ENCODE results near the gene CLEC2A.

CLEC2A gene

DNA sequence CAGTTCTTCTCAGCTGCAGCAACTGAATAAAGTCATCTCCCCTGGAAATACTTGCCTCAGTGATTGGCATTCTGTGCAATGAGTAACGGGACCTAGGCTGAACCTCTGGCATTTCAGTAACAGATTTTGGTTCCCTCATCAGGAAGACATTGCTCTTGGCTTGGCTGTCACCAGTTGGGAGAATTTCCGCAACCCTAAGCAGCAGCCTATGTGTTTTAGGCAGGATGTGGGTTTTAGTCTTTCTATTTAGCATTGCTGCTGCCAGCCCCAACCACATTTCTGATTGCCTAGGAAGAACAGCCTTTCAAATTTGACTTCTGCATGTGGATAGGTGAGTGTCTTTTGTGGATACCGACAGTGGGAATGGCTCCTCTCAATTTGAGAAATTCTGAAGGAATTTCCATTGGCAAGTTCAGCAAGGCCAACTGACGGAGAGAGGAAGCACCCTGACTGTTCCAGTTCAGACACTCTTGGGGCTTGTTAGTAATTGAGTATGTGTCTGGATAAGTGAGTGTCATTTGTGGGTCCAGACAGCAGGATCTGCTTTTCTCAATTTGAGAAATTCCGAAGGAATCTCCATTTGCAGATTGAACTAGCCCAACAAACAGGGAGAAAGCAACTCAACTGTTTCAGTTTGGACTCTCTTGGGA, 19.0 kb upstream of the CLEC2A start:
- H3K4me3 ChIP-seq (ENCODE audit: low read depth, low read length): no peak overlapping the region
- no peaks in the 10 kb centered on the region for H3K36me3 ChIP-seq
- no peak for DNase-seq
- H3K4me1 ChIP-seq: no peaks in the 10 kb centered on the region
- no peaks in the 10 kb centered on the region for H3K9me3 ChIP-seq
- H3K27me3 ChIP-seq: no peaks in the 10 kb centered on the region
- TF ChIP-seq, protein P1, sequence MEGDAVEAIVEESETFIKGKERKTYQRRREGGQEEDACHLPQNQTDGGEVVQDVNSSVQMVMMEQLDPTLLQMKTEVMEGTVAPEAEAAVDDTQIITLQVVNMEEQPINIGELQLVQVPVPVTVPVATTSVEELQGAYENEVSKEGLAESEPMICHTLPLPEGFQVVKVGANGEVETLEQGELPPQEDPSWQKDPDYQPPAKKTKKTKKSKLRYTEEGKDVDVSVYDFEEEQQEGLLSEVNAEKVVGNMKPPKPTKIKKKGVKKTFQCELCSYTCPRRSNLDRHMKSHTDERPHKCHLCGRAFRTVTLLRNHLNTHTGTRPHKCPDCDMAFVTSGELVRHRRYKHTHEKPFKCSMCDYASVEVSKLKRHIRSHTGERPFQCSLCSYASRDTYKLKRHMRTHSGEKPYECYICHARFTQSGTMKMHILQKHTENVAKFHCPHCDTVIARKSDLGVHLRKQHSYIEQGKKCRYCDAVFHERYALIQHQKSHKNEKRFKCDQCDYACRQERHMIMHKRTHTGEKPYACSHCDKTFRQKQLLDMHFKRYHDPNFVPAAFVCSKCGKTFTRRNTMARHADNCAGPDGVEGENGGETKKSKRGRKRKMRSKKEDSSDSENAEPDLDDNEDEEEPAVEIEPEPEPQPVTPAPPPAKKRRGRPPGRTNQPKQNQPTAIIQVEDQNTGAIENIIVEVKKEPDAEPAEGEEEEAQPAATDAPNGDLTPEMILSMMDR (IDR thresholded peaks at IDR 0.05; ENCODE audit: low read depth, low read length): no peak

DNA sequence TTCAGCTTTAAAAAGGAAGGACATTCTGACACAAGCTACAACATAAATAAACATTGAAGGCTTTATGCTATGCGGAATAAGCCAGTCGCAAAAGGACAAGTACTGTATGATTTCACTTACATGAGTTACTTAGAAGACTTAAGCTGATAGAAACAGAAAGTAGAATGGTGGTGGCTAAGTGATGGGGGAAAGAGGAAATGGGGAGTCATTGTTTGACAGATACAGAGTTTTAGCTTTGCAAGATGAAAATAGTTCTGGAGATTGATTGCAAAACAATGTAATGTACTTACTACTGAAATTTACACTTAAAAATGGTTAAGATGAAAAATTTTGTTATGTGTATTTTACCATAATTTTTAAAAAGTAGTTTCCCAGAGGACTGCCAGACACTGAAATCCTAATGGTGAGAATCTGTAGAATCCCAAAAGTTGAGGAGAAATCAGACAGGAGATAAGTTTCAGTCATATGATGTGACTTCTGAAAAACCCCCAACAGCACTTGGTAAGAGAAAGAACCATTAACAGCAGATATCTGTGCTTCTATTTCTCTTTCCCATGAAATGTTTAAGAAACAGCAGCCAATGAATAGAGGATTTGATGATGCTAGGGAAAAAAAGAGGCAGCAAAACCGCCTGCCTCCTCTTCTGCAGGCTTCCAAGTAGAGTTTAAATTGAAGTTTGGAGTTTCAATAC, 16.6 kb upstream of the CLEC2A start:
- Histone ChIP-seq H3K9me3 (no peaks in the 10 kb centered on the region), H3K27me3 (no peaks in the 10 kb centered on the region; the same call in 1 of the 2 replicates), H3K4me3 (ENCODE audit: low read depth, low read length) (no peak overlapping the region), H3K36me3 (no peaks in the 10 kb centered on the region), H3K4me1 (no peaks in the 10 kb centered on the region)
- TF ChIP-seq, protein P1 (IDR thresholded peaks at IDR 0.05; ENCODE audit: low read depth, low read length): no peak
- no peak for DNase-seq

DNA sequence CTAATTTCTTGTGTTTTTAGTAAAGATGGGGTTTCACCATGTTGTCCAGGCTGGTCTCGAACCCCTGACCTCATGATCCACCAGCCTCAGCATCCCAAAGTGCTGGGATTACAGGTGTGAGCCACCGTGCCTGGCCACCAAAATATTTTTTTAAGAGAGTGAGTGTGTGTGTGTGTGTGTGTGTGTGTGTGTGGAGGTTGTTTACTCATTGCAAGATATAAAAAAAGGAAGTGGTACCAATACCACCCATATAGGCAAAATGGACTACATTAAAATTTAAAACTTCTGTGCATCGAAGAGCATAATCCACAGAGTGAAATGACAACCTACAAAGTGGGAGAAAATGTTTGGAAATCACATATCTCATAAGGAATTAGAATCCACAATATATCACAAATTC, 15.5 kb upstream of the CLEC2A start:
- TF ChIP-seq, protein P1 (IDR thresholded peaks at IDR 0.05; ENCODE audit: low read depth, low read length): no peak

DNA sequence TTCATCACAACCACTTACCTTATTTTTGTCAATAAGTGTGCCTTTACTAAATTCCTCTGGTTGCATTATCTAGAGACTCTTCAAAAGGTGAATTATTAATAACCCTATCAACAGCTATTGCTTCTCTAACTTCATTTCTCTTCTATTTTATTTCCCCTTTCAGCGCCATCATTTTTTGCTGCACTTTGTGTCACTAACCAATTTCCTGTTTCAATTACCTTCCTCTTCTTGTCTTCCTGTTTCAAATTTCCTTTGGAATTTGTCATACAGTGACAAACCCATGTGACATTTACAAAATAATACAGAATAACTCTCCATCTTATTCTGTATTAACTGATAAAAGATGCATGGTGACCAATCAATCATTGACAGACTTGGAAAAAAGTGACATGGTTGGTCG, 12.2 kb upstream of the CLEC2A start:
- Histone ChIP-seq H3K27me3 (peaks cover 9% of the 10 kb centered on the region), H3K4me1 (no peaks in the 10 kb centered on the region), H3K4me3 (ENCODE audit: low read depth, low read length) (no peak overlapping the region), H3K36me3 (no peaks in the 10 kb centered on the region), H3K9me3 (no peaks in the 10 kb centered on the region)
- no peak for DNase-seq
- TF ChIP-seq, protein P1 (IDR thresholded peaks at IDR 0.05; ENCODE audit: low read depth, low read length): no peak

More for the DNA sequence above, 15.5 kb upstream of the CLEC2A start:
- no peak for DNase-seq
- Histone ChIP-seq H3K27me3 (peaks cover 9% of the 10 kb centered on the region), H3K9me3 (no peaks in the 10 kb centered on the region), H3K4me1 (no peaks in the 10 kb centered on the region), H3K4me3 (ENCODE audit: low read depth, low read length) (no peak overlapping the region), H3K36me3 (no peaks in the 10 kb centered on the region)

DNA sequence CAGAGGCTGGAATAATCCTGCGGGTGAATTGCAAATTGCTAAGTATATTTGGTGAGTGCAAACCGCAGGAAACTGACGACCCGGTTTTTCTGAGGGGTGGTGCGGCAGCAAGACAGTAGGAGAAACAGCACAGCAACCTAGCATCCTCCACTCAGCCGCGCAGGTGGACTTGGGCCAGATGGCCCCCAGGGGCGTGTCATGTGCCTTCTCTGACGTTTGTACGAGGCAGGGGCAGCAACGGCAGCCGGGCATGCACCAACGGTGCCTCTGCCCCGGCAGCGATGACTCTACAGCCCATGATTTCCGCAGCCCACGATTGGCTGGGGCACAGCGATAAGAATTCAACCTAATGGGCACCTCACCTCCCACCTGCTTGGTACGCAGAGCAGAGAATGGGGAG, 11.1 kb upstream of the CLEC2A start:
- H3K36me3 ChIP-seq: no peaks in the 10 kb centered on the region
- no peaks in the 10 kb centered on the region for H3K4me1 ChIP-seq
- peaks cover 9% of the 10 kb centered on the region for H3K27me3 ChIP-seq
- no peak overlapping the region for H3K4me3 ChIP-seq (ENCODE audit: low read depth, low read length)
- TF ChIP-seq, protein P1 (IDR thresholded peaks at IDR 0.05; ENCODE audit: low read depth, low read length): no peak
- no peak for DNase-seq
- no peaks in the 10 kb centered on the region for H3K9me3 ChIP-seq

DNA sequence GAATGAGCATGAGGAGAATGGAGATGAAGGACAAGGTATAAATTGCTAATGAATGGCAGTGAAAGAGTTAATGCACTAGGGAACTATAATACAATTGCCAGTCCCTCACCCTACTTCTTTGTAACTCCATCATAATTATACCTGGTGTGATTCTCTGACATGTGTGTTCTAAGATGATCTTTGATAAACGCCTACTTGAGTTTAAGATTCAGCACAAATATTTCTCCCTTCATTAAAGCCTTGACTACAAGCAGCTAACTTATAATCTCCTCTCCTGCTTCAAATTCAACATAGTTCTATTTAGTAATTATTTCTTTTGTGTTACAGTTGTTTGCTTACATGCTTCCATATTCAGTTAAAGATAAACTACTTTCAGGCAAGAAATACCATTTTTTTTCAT, 9.7 kb upstream of the CLEC2A start:
- TF ChIP-seq, protein P1 (IDR thresholded peaks at IDR 0.05; ENCODE audit: low read depth, low read length): no peak
- Histone ChIP-seq H3K4me1 (no peaks in the 10 kb centered on the region), H3K27me3 (peaks cover 12% of the 10 kb centered on the region), H3K9me3 (no peaks in the 10 kb centered on the region), H3K4me3 (ENCODE audit: low read depth, low read length) (no peak overlapping the region), H3K36me3 (no peaks in the 10 kb centered on the region)
- DNase-seq: no peak

Data from BE2C (cell line).